Hepatic stellate cell (primary cell): ENCODE measurements around the gene ZNF521.

Experiments used
- DNase-seq: peaks from one replicate; pipeline ENCODE4 v3.0.0; 2011; ENCODE audit warnings: low spot score

ZNF521 gene

DNA sequence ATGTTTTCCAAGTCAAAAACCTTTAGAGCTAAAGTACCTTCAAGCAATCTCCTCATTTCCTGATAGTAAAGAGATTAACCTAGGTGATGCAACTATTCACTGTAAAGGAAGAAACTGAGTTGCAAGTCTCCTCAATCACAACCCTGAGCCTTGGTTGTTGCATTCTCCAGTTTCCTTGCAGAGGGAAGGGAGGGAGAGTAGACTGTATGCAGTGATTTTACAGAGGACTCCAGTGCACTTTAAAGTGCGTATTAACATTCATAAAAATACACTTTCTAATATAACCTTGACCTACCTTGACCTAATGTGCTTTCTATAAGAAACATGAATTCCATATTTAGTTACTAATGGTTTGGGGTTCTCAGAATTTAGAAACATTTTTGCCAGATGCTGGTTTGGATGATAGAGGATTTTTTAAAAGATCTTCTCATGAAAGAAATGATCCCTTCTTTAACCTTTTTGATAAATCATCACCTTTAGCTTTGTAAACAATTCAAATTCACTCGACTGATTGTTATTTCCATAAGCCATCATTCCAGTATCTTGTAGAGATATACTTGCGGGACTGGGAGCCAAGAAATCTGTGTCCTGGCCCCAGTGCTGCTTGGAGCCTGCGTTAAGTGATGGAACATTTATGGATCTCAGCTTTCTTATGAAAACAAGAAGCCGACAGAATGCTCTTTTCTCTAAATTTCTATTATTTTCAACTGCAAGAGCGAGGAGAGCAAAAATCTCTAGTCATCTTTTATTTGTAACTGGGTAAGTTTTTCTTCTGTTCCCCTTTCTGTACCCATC lies 228.3 kb downstream of the ZNF521 start:
- DNase-seq, result no peak

DNA sequence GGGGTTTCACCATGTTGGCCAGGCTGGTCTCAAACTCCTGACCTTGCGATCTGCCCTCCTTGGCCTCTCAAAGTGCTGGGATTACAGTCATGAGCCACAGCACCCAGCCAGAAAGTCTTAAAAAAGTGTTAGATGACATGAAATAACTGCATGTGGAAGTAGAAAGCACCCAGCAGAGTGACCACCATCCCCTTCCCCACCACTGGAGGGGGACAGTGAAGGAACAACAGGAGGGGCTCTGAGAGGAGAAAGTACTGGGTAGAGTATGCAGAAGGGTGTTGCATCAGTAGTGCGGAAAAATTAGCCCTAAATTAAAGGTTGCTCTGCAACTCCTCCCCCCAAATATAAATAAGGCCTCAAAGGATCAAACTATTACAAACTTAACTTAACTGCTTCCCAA lies 230.5 kb downstream of the ZNF521 start:
- DNase-seq, result no peak

DNA sequence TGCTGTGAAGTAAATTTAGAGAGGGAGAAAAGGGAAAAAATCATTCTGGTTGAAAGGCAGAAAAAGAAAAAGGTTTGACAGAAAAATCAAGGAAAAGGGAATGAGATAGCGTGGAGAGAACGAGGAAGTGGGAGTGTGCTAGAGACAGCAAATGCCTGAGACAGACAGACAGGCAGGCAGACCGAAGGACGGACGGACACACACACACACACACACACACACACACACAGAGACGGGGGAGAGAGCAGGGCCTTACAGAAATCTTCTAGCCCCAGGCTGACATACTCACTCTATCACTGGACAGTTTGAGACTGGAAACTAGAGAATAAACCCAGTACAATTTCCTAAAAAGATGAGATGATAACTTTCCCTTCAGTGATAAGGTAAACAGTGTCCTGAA lies 238.4 kb downstream of the ZNF521 start:
- DNase-seq, result no peak

DNA sequence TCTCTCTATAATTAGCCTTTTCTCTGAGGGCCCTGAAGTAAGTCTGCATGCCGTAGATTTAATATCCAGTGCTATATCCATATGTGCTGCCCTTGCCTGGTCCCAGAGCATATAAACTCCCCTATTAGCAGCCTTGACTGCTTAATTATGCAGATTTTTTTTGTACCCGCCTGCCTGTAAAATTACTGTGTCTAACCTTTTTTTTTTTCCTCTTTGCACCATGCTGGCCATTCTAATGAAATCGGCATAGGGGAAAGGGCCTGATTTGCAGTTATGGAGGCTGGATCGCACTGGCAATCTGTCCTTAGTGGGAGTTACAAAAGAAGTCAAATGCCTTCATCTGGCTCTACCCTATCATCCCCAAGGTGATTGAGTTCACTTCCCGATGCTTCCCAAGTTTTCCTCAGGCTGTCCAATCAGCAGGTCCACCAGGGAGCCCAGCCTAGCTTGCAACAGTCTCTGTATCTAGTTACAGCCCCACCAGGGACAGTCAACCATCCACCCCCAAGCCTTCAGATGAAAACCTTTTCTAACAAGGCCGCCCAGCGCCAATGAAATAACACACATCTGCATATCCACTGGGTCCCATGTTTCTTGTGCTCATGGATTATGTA lies 239.0 kb downstream of the ZNF521 start:
- DNase-seq, result no peak

DNA sequence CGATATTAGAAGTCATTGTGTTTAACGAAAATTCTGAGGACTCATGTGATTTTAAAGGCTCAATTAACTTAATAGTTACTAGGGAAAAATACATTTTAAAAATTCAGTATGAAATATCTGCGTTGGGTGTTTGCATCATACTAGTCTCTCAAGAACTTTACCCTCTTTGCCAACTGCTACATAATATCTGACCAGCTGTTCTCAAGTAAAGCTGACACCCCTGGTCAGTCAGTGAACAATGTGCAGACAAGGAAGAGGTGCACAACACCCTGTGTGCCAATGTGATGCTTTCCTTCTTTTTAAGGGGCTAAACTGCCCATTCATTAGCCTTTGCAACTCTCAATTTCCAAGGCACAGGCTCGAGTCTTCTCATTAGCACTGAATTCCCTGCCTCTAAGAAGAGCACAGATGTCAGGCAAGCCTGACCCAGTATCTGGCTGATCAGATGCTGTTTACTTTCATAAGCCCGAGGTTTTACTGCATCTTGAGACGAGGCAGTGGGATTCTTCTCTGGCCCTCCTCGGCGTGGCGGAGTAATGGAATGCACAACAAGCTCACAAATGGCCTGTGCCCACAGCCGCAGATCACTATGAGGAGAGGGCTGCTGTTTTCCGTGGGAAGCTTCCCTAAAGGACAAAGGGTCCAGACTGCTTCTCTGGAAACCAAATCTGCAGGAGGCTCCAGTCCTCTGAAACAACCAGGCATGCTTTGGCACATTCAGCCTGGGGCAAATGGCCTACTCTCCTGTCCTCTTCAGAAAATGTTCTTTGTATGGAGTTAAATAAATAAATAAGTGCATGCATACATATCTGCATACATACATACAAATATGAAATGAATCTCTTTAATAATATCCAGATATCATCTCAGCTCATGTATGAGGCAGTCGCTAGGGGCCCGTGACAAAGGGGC lies 240.3 kb downstream of the ZNF521 start:
- DNase-seq, result no peak

DNA sequence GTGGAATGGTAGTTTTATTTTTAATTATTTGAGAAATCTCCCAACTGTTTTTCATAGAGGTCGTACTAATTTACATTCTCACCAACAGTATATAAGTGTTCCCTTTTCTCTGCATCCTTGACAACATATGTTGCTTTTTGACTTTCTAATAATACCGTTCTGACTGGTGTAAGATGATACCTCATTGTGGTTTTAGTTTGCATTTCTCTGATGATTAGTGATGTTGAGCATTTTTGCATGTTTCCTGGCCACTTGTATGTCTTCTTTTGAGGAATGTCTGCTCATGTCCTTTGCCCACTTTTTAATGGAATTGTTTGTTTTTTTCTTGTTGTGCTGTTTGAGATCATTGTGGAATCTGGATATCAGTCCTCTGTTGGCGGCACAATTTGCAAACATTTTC lies 242.5 kb downstream of the ZNF521 start:
- no peak for DNase-seq

DNA sequence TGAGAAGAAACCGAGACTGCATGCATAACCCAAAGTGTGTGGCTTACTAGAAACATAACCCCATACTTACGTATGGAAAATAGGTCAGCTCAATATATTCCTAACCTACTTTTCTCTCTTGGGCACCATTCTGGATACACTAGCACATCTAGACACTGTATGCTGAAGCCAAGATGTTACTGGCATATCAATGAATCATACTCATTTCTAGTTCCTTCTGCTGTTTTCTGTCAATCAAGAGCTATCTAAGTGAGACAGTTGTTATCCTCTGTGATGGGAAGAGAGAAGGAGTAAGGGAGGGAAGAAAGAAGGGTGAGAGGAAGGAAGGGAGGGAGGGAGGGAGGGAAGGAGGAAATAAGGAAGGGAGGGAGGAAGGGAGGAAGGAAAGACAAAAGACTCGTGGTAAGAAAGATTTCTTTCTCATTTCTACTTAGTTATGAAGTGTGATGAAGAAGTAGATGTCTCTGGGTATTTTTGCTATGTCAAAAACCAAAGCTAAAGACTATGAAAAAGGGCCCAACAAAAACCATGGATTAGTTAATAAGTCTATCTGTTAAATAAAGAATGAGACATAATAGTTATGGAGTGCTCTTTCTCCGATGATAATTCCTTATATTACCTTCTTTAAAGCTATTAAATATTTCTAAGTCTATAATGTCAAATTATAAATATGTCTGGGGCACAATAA lies 248.4 kb downstream of the ZNF521 start:
- no peak for DNase-seq

DNA sequence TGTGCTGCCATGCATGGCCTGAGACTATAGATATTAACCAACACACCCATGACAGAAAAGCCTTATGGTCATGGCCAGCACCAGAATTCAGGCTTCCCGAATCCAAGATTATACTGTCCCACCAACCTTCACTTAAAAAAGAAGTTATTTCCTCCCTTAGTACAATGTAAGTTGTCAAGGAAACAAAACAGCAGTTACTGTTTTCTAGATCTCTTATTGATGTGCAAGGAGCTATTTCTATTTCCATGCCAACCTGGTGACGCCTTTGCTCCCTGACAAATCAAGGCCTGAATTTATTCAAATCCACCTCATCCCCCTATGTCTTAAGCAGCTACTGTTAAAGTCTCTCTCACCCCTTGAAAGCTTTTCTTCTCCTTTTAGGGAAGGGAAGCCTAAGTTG lies 249.3 kb downstream of the ZNF521 start:
- DNase-seq, result no peak

DNA sequence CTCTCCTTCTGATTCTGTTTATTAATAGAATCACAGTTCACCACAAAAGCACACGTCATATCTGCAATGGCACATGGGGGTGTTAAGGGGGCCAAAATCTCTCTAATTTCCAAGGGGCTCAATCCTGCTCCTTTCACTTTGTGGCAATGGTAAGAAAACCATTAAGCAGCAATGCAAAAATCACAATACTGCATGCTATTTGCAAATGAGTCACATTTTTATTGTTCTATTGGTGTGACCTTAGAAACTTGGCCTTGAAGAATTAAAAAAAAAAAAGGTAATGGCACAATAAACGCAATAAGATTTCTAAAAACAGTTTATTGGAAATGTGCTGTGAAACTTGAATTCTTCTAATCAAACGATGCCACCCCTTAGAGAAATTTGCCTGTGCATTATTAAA lies 251.5 kb downstream of the ZNF521 start:
- no peak for DNase-seq

DNA sequence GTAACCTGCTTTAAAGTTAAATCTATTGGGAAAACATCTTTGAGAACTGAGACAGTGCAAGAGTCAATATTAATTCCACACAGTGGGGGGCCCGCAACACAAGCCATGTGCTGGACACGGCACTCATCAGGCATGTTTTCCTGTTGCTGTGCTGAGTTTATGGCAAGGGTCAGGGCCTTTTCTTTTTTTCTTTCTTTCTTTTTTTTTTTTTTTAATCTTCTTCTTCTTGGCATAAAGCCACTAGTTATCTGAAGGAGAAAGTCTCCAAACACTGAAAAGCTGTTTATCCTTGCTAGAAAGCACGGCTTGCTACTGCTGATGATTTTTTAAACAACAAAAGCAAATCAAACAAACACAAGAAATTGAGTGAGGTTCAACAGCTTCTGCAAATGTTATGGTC lies 252.1 kb downstream of the ZNF521 start:
- DNase-seq, result no peak

DNA sequence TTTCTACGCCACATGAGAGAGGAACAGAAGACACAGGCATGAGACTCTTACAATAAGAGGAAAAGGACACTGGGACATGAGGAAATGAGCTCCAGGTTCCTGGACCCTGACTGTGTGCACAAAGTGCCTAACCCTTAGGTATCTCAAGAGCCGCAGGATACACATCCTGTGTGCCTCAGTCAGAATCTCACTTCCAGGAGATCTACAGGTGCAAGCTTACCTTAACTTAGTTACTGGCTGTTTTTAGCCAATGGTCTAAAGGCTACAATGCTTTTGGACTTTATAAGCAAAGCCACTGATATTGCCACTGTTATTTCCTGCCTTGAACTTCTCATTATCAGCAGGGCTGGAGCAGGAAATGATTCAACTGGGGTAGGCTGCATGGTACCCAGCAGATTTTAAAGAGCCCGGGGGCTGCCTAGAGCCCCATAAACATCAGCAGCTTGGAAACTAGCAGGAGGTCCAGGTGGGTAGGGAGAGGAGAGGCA lies 254.4 kb downstream of the ZNF521 start:
- DNase-seq, result no peak

DNA sequence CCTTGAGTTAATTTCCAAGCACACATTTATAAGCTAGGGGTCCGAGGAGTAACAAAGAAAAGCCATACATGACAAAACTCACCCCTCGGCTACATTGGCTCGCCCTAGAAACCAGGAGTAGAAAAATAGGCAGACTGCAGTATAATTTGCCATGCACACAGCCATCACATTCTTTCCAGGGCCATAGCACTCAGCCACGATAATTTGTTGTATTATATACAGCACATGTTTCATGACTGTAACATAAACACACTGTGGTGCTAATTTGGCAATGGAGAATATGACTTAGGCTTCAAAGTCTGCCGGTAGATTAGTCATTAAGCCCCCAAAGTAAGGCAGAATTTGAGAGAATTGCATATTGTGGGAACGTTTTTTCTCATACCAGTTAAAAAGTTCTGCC lies 254.9 kb downstream of the ZNF521 start:
- no peak for DNase-seq

DNA sequence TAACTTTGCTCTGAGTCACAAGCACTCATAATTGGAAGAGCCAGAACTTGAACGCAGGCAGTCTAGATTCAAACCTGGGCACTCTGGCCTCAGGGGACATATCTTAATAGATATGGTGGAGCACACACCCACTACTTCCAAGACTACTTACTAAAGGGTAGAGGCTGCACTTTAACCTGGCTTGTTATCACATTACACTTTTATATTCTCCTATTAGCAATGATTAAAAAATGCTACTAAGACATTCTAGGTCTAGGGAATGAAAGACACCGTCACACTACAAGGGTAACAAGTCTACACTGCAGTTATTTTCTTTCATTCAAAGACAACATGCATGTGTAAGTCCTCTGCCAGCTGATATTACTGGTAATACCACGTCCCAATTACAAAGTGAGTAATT lies 258.8 kb downstream of the ZNF521 start:
- DNase-seq, result no peak

DNA sequence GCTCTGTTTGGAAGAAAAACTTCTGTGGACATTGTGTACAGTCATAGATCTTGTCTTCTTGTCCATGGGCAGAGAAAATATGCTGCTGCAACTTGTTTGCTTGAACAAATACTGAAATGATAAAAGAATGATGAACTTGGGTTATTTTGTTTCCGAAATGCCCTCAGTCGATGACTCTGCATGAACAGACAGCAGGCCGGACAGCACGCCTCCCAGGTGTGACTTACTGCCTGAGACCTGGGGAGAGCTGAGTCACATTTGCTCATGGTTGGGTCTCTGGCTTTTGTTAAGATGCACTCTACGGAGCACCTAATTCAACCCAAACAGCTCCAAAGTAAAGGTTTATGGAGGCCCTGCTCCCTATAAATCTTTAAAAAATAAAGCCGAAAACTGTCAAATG lies 262.5 kb downstream of the ZNF521 start:
- DNase-seq, result no peak

DNA sequence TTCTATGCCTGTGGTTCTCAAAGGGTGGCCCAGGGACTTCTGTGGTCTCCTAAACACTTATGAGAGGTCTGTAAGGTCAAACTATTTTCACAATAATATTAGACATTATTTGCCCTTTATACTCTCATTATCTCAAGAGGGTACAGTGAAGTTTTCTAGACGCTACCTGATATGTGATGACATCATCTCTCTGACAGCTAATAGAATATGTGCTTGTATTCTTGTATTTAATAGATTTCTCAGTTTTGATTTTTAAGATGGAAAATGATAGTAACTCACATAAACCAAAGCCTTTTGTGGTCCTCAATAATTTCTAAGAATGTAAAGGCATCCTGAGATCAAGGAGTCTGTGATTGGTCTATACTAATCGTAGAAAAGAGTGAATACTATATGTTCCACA lies 265.1 kb downstream of the ZNF521 start:
- no peak for DNase-seq

DNA sequence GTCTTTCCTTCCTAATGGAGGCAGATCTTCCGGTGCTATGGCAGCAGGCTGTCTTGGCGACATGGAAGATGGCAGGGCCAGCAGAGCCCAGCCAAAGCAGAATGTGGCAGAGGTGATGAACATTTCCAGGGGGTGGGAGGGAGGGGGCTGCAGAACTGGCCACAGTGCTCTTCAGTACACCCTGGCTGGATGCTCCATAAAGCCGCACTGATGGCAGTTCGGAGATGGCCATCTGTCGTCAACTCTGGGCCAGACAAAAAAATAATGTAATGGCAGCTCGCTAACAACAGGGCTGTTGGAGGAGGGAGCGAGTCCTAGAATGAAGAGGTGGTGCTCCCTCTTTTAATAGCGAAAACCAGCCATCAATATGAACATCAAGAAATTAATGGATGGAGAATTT lies 271.0 kb downstream of the ZNF521 start:
- no peak for DNase-seq

DNA sequence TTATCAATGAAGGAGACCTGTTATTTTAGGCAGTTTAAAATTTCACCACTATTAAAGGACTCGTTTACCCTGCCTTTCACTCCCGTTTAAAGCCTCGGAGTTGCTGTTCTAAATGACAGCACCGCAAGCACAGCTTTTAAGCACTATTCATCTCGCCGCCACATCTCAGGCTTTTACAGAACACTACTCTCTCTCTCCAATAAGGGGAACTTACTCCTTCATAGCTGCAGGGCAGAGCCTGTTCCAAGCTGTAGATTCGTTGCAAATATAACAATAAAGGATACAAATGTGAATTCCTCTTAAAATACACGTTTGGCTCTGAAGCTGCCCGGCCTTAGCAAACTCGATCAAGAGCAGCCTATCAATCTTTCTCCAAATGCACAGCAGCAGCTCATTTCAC lies 271.8 kb downstream of the ZNF521 start:
- DNase-seq, result no peak

DNA sequence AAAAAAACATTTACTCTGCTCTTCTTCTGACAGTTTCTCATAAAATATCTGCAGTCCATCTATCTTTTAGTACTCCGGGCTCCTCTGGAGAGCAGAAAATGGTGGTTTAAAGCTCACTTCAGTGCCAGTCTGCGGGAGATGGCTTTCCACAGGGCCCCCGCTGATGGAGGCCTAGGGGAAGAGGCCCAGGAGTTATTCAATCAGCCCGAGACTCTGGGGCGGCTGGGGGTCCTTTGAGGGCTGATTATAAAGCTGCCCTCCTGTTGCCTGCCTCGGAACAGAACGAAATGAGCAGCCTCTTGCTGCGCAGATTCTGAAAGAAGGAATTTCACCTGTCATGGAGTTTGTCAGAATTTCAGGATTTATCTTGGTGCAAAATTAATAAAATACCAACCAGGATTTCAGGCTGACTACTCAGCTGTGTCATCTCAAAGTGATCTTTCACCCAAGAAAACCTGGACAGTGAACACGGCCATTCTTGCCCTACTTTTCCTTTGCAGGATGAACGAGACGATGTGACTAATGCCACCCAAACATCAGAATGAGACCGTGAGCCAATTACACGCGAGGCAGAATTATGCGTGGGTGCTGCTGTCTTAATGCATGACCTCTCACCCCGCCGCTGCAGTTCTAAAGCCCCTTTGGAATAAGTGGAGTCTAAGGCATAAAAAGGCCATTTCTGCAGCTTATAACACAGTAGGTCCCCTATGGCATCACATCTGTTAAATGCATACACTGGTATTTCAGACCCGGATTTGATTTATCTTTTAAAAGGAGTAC lies 273.8 kb downstream of the ZNF521 start:
- DNase-seq, result no peak

DNA sequence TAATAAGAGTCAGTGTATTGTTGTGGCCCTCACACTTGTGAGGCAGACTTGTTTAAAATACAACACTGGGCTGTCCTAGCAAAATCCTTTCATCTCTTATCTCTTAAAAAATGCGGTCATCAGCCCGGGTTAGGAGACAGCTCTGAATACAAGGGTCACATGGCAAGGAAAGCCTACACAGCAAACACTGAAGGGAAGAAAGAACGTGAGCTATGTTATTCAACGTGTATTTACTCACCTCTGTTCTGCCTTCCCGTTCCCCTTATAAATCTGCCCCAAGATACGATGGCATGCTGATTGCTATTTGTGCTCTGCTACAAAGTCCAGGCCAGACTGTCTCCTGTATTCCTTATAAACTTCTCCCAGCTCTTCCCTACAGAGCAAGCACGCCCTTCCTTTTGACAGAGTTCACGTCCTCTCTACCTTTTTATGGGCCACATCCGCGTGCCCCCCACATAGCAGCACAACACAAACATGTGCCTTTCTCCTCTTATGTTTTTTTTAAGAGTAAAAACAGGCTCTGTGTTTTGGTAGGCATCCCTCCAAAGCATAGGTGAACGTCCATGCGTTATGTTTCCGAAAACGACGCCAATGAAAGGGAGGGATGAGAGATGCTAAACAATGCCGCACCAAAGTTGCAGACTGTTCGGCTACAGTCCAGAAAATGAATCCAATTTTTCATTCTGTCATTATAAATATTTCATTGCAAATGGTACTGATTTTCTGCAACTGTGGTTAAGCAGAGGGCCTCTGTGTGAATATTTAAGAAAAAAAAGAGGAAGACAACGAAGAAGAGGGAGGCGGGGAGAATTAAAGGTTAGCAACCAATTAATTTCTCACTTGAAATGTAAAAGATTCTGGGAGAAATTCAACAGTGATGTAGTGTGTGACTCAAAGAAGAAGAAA lies 274.7 kb downstream of the ZNF521 start:
- DNase-seq, result no peak

DNA sequence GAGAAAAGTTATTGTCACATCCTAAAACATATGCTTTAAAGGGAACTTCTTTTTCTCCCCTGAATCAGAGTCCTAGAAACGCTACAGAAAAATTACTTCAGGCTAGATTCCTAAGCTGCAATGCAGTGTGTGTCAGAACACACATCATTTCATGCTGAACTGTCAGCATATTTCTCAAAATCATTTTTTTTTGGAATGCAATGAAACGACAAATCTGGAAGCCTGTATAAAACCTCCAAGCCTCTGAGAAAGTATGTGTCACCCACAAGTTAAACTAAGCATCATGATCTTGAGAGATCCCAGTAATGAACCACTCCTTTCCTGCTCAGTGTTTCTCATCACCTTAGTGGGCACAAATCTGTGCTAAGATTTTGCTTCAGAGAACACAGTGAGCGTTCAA lies 276.2 kb downstream of the ZNF521 start:
- DNase-seq, result no peak
